Omental fat pad (tissue), 4 donors: ENCODE measurements around the gene SARS2. TPM values are rescaled to one million over a fixed set of nuclear protein-coding genes. Genes with fewer than 3 reads are reported as not detected.
A peak's percentile ranks its signal among the peaks of the same experiment; 100 is the strongest.

Experiments
- ATAC-seq: fragments of 150-250 bp; one replicate; pipeline ENCODE4 v1.9.1; 2016; ENCODE audit warnings: mild to moderate bottlenecking, moderate library complexity; ENCODE audit not compliant: low FRiP score
- DNase-seq: peaks from one replicate; pipeline ENCODE4 v3.0.0-alpha.2; 2019; ENCODE audit warnings: low spot score
- total RNA-seq, 4 donors: library from RNA; depleted of rRNA; stranded (reverse); fragments of >200 nt; gene quantifications; one replicate each; pipeline ENCODE4 v1.1.0, GENCODE V29; 2016
- TF ChIP-seq, protein P1 (sequence below), 3 donors: fragments of 450-650 bp; IDR thresholded peaks; one replicate each; pipeline ENCODE4 v1.5.1; 2016 to 2017; ENCODE audit warnings: antibody characterized with exemption in 3 of 3, mild to moderate bottlenecking in 3 of 3, moderate library complexity in 2 of 3

Gene SARS2
- total RNA-seq, 4 donors from 2014 or later = 9.7 to 14.8 (median 11.8) TPM

DNA sequence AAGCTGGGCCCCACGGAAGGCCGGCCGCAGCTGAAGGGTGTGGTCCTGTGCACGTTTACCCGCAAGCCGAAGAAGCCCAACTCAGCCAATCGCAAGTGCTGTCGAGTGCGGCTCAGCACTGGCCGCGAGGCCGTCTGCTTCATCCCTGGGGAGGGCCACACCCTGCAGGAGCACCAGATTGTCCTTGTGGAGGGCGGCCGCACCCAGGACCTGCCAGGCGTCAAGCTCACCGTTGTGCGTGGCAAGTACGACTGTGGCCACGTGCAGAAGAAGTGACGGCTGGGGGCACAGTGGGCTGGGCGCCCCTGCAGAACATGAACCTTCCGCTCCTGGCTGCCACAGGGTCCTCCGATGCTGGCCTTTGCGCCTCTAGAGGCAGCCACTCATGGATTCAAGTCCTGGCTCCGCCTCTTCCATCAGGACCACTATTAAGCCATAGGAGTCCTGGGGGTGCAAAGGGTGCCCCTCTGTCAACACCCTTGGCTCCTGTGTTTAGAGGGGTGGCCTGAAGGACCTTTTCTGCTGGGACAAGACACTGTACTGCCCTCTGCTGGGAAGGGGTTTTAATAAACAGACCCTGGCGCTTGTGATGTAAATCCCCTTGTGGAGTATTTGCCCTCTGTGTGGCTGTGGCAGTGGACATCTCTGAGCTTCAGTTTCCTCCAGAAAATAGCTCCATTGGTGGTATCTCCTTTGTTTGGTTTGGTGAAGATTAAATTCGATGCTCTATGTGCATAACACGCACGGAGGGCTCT lies 2.0 kb upstream of the SARS2 start:
- ATAC-seq = no peak
- no peak for DNase-seq
- TF ChIP-seq, protein P1, sequence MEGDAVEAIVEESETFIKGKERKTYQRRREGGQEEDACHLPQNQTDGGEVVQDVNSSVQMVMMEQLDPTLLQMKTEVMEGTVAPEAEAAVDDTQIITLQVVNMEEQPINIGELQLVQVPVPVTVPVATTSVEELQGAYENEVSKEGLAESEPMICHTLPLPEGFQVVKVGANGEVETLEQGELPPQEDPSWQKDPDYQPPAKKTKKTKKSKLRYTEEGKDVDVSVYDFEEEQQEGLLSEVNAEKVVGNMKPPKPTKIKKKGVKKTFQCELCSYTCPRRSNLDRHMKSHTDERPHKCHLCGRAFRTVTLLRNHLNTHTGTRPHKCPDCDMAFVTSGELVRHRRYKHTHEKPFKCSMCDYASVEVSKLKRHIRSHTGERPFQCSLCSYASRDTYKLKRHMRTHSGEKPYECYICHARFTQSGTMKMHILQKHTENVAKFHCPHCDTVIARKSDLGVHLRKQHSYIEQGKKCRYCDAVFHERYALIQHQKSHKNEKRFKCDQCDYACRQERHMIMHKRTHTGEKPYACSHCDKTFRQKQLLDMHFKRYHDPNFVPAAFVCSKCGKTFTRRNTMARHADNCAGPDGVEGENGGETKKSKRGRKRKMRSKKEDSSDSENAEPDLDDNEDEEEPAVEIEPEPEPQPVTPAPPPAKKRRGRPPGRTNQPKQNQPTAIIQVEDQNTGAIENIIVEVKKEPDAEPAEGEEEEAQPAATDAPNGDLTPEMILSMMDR (IDR thresholded peaks at IDR 0.05) = no peak

DNA sequence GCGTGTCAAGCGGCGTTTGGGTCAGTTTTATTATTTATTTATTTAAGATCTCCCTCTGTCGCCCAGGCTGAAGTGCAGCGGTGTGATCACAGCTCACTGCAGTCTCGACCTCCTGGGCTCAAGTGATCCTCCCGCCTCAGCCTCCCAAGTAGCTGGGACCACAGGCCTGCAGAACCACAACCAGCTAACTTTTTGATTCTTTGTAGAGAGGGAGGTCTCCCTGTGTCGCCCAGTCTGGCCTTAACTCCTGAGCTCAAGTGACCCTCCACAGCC lies 894 bp upstream of the SARS2 start:
- TF ChIP-seq, protein P1 (IDR thresholded peaks at IDR 0.05) = no peak
- DNase-seq = no peak
- no peak for ATAC-seq

DNA sequence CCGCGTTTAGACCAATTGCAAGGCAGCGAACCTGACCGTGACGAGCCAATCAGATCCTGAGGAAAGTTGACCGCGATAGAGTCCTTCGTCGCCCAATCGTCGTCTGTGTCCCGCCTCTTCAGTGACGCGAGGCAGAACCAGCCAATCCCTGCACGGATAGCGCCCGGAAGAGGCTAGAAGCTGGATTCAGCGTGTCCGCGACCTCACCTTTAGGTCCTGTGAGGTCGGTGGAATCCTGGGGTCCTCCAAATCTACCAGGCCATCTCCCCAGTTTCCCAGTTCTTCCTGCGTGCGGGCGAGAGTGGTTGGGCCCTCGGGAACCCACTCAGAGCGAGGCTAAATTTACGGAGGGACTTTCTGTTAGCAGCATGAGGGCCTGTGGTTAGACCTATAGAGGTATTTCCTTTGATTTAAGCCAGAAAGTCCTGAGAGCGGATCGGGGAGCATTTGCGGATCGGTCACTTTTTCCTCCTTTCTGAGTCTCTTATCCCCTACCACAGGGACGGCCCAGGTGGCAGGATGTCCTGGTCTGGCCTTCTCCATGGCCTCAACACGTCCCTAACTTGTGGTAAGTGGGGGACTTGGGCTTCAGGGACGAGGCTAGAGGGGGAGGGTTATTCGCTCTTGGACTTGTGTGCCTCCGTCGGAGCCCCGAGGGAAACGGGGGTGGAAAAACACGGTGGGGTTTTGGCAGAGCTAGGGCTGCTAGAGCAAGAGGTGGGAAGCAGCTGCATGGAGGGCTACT lies 385 bp upstream of the SARS2 start, which contains the start of gene MRPS12:
MRPS12 (plus strand) TSS at position 169 of the 745 bp plus-strand sequence; CDS start at position 520, 351 bp downstream.
- ATAC-seq (peak; percentile 98), DNase-seq (peak; percentile 92)
- TF ChIP-seq, protein P1 (IDR thresholded peaks at IDR 0.05) = no peak

DNA sequence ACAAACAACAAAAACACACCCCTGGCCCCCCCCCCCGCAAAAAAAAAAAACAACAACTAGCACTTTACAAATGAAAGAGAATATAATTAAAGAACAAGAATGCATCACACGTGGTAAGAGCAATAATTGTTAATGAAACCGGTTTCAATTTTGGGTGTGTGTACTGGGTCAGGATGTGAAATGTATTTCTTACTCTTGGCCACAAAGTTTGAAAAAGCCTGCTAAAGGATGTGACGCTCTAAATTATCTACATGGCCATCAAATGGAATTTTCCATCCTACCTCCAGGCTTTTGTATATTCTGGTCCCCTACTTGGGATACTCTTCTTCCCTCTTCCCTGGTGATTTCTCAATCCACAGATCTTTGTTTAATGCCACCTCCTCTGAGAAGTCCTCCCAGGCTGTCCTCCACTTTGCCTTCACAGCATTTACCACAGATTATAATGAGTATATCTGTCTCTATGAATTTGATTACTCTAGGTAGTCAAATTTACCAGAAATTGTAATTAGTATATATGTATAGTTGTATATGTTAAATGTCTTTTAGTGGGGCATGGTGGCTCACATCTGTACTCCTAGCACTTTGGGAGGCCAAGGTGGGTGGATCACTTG lies 2.1 kb downstream of the SARS2 start:
- ATAC-seq (no peak), DNase-seq (no peak)
- TF ChIP-seq, protein P1 (IDR thresholded peaks at IDR 0.05) = no peak

DNA sequence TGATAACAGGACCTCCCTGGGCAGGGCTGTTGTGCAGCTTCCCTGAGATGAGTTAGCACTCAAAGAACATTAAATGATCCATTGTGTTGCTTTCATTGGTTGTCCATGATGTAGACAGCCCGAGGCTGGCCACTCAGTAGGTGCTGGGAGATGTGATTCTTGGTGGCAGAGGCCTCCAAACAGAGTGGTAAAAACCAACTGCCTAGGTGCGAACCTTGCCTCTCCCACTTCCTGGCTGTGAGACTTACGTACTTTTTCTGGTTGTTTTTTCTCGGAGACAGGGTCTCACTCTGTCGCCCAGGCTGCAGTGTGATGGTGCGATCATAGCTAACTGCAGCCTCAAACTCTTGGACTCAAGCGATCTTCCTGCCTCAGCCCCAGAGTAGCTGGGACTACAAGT lies 6.2 kb downstream of the SARS2 start:
- ATAC-seq (no peak), DNase-seq (no peak)
- TF ChIP-seq, protein P1 (IDR thresholded peaks at IDR 0.05) = no peak

DNA sequence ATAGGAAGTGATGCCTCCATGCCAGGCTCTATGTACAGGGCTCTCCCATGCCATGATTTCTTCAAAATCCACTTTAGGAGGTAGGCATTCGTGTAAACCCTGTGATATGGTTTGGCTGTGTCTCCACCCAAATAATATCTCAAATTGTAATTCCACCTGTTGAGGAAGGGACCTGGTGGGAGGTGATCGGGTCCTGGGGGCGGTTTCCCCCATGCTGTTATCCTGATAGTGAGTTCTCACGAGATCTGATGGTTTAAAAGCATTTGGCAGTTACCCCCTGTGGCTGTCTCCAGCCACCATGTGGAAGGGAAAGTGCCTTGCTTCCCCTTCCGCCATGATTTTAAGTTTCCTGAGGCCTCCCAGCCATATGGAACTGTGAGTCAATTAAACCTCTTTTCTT lies 8.1 kb downstream of the SARS2 start:
- DNase-seq (no peak), ATAC-seq (no peak)
- TF ChIP-seq, protein P1 (IDR thresholded peaks at IDR 0.05) = no peak
